Ishikawa (cell line): ENCODE results near the gene PTRH1.

ENCODE experiments used
- CEBPB ChIP-seq: IDR thresholded peaks from 2 replicates; pipeline ENCODE4 v1.6.1; 2012
- CREB1 ChIP-seq: IDR thresholded peaks from 2 replicates; pipeline ENCODE4 v1.6.1; 2012; ENCODE audit warnings: low read depth
- EGR1 ChIP-seq: IDR thresholded peaks from 2 replicates; pipeline ENCODE4 v1.6.1; 2012
- EP300 ChIP-seq: IDR thresholded peaks from 2 replicates; pipeline ENCODE4 v1.6.1; 2012; ENCODE audit warnings: borderline replicate concordance
- FOXM1 ChIP-seq: IDR thresholded peaks from 2 replicates; pipeline ENCODE4 v1.6.1; 2012; ENCODE audit warnings: low read depth, borderline replicate concordance
- NFIC ChIP-seq: IDR thresholded peaks from 2 replicates; pipeline ENCODE4 v1.6.1; 2012
- RAD21 ChIP-seq: IDR thresholded peaks from 2 replicates; pipeline ENCODE4 v1.6.1; 2012; ENCODE audit warnings: low read depth
- TCF12 ChIP-seq: IDR thresholded peaks from 2 replicates; pipeline ENCODE4 v1.6.1; 2012; ENCODE audit warnings: low read depth
- TEAD4 ChIP-seq: IDR thresholded peaks from 2 replicates; pipeline ENCODE4 v1.6.1; 2012
- YY1 ChIP-seq: IDR thresholded peaks from 2 replicates; pipeline ENCODE4 v1.6.1; 2012; ENCODE audit warnings: low read depth
- ZBTB7A ChIP-seq: IDR thresholded peaks from 2 replicates; pipeline ENCODE4 v1.6.1; 2012; ENCODE audit warnings: low read depth
- TF ChIP-seq, protein P1 (sequence below): IDR thresholded peaks from 2 replicates; pipeline ENCODE4 v1.6.1; 2012
- TF ChIP-seq, protein P2 (sequence below): IDR thresholded peaks from 2 replicates; pipeline ENCODE4 v1.6.1; 2012; ENCODE audit warnings: low read depth, mild to moderate bottlenecking
- TF ChIP-seq, protein P3 (sequence below): IDR thresholded peaks from 2 replicates; pipeline ENCODE4 v1.6.1; 2012

PTRH1 gene

DNA sequence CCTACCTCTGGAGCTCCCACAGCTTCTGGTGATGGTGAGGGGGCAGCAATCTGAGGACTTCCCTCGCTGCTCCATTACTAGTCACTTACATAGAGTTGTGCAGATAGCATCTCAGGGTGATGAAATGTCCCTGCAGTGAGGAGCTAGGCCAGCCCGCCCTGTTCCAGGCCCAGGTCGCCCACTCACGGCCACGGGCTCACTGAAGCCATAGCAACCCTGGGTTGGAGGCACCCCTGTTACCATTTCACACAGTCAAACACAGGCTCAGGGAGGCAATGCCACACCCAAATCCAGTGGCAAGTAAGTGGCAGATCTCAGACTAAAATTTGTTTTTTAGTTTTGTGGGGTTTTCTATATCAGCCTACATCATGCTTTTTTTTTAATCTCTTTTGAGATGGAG lies 43.4 kb upstream of the PTRH1 start:
- TF ChIP-seq, protein P1, sequence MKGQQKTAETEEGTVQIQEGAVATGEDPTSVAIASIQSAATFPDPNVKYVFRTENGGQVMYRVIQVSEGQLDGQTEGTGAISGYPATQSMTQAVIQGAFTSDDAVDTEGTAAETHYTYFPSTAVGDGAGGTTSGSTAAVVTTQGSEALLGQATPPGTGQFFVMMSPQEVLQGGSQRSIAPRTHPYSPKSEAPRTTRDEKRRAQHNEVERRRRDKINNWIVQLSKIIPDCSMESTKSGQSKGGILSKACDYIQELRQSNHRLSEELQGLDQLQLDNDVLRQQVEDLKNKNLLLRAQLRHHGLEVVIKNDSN: no peak
- TF ChIP-seq EGR1 (no peak), FOXM1 (no peak)

DNA sequence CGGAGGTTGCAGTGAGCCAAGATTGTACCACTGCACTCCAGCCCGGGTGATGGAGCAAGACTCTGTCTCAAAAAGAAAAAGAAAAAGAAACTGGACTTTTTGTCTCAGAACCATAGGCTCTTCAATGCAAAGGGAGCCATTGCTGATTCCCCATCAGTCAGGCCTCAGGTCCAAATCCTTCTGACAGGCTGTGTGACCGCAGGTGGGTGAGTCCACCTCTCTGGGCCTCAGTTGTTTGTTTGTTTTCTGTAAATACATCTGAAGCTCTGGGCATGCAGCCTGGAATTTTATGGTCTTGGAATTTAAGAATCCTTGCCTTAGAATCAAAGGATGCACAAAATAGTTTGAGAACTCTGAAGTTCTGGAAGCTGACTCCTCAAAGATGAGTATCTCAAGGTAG lies 40.8 kb upstream of the PTRH1 start:
- TF ChIP-seq TCF12 (no peak), EGR1 (no peak), YY1 (no peak), TEAD4 (no peak), EP300 (no peak), CREB1 (no peak), CEBPB (no peak)
- TF ChIP-seq, protein P1: no peak
- TF ChIP-seq, protein P2, sequence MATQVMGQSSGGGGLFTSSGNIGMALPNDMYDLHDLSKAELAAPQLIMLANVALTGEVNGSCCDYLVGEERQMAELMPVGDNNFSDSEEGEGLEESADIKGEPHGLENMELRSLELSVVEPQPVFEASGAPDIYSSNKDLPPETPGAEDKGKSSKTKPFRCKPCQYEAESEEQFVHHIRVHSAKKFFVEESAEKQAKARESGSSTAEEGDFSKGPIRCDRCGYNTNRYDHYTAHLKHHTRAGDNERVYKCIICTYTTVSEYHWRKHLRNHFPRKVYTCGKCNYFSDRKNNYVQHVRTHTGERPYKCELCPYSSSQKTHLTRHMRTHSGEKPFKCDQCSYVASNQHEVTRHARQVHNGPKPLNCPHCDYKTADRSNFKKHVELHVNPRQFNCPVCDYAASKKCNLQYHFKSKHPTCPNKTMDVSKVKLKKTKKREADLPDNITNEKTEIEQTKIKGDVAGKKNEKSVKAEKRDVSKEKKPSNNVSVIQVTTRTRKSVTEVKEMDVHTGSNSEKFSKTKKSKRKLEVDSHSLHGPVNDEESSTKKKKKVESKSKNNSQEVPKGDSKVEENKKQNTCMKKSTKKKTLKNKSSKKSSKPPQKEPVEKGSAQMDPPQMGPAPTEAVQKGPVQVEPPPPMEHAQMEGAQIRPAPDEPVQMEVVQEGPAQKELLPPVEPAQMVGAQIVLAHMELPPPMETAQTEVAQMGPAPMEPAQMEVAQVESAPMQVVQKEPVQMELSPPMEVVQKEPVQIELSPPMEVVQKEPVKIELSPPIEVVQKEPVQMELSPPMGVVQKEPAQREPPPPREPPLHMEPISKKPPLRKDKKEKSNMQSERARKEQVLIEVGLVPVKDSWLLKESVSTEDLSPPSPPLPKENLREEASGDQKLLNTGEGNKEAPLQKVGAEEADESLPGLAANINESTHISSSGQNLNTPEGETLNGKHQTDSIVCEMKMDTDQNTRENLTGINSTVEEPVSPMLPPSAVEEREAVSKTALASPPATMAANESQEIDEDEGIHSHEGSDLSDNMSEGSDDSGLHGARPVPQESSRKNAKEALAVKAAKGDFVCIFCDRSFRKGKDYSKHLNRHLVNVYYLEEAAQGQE: no peak

DNA sequence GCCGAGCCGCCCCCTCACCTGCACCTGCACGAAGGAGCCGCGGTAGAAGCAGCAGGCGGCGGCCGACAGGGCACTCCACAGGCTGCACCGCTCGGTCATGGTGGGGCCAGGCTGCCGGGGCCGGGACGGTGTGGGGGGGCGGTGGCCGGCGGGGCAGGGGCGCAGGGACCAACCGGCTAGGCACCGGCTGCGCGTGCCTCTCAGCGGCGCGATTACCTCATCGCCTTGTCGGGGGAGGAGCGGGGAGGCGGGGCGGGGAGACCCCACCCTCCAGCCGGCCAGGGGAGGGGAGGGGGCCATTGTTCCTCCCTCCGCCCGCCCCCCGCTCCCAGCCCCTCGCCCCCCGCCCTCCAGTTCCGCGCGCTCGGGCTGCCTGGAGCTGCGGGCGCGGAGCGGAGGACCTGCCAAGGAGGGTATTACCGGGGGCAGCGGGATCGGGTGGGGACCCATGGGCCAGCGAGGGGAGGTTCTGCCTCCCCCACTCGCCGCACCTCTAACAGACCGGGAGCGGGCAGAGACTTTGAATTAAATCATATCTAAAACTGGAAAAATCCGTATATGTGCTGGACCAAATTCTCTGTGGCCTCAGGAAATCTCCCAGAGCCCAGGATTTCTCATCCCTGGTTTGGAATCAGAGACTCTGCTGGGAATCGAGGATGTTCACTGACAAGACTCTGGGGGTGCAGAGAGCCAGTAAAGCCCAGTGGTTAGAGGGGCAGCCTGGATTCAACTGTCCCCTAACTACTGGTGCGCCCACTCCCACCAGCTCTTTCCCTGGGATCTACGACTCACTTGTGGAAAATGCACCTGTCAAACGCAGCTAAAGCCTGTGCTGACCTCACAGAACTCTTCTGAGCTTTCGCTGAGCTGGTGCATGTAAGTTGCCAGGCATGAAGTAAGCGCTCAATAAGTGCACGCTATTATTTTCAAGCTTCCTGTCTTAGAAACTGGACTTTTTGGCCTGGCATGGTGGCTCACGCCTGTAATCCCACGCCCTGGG lies 39.9 kb upstream of the PTRH1 start:
- TF ChIP-seq, protein P1: no peak
- TF ChIP-seq EP300: no peak
- TF ChIP-seq CREB1: no peak
- no peak for TF ChIP-seq TCF12
- no peak for TF ChIP-seq NFIC
- no peak for TF ChIP-seq TEAD4
- TF ChIP-seq, protein P2: no peak
- no peak for TF ChIP-seq EGR1
- no peak for TF ChIP-seq RAD21
- TF ChIP-seq ZBTB7A: no peak

DNA sequence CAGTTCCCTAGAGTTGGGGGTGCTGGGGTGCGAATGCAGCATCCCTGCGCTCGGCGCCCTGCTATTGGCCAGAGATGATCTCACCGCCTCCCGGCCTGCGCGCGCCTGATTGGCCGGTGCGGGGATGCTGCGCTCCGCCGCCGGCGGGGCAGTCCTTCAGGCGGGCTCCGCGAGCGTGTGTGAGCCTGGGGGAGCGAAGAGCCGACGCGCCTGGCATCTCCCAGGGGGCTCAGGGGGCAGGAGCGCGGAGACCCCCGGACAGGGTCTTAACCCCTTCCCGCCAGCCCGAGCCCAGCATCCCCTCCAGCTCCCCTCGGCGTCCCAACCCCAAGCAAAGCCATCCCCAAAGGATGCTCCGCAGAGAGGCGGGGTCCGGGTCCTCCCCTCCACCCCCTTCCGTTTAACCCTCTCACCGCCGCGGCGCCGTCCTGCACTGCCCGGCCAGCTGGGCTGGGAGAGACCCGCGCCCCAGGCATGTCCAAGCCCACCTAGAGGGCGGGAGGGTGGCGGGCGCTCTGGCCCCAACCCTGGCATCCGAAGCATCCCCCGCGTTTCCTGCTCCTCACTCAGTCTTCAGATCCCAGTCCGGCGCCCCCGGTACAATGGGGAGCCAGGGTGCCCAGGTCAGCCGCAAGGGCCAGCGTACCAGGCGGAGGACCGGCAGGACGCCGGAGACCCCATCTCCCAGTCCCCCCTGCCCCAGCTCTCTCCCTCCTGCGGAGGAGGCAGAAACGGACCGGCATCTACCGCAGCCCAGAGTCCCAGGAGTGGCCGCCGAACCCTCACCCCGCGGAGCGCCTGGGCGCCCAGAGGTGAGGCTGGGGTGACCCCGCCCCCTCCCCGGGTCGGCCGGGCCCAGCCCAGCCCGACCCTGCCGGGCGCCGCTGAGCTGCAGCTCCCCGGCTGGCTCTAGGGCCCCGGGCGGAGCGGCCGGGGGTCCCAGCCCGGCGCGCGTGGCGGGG lies 38.9 kb upstream of the PTRH1 start:
- TF ChIP-seq, protein P3, sequence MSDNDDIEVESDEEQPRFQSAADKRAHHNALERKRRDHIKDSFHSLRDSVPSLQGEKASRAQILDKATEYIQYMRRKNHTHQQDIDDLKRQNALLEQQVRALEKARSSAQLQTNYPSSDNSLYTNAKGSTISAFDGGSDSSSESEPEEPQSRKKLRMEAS: no peak
- TF ChIP-seq, protein P1: no peak
- TF ChIP-seq CEBPB (no peak), FOXM1 (no peak)

DNA sequence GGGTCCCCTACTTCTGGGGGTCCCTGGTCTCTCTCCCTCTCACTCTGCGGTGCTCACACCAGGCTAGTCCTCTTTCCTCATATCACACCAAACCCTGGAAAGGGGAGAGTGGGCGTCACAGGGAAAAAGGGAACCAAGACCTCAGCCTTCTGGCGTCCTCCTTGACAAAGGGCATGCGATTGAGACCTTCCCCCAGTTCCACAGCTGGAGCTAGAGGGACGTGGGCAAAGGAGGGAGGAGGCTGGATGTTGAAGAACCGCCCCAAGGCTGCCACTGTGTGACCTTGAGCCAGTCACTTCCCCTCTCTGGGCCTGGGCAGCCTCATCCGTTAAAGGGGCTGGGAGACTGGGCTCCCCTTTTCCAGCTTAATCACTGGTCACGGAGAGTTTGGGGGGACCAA lies 38.2 kb upstream of the PTRH1 start:
- no peak for TF ChIP-seq YY1
- TF ChIP-seq, protein P2: no peak
- TF ChIP-seq NFIC: no peak
- TF ChIP-seq RAD21: no peak
